Right atrium auricular region (tissue), 2 donors: Measurements from ENCODE around the gene SLC24A4. TPM values are rescaled to one million over a fixed set of nuclear protein-coding genes. Genes with fewer than 3 reads are reported as not detected.

Experiments
- DNase-seq: peaks from one replicate; pipeline ENCODE4 v3.0.0-alpha.2; 2019; ENCODE audit warnings: low spot score
- H3K27ac ChIP-seq, 2 donors: fragments of 200-600 bp; sonication (generic); 1 replicate in 1 of 2; 2 replicates in 1 of 2; pipeline ENCODE4 v1.5.1; 2016 to 2019
- H3K27me3 ChIP-seq, 2 donors: fragments of 200-600 bp; sonication (generic); one replicate each; pipeline versions ENCODE4 v1.5.1 to v1.6.0; 2017 to 2019
- H3K36me3 ChIP-seq: fragments of 200-600 bp; sonication (generic); one replicate; pipeline ENCODE4 v1.5.1; 2016
- H3K4me1 ChIP-seq, 2 donors: fragments of 200-600 bp; sonication (generic); one replicate each; pipeline versions ENCODE4 v1.5.1 to v1.6.0; 2017 to 2019
- H3K4me3 ChIP-seq, 2 donors: fragments of 200-600 bp; sonication (generic); 1 replicate in 1 of 2; 2 replicates in 1 of 2; pipeline ENCODE4 v1.5.1; 2017 to 2019; ENCODE audit warnings: mild to moderate bottlenecking in 1 of 2, moderate library complexity in 1 of 2
- H3K9me3 ChIP-seq, 2 donors: fragments of 200-600 bp; sonication (generic); one replicate each; pipeline ENCODE4 v1.5.1; 2019
- CTCF ChIP-seq, 2 donors: fragments of 200-600 bp; sonication (generic); IDR thresholded peaks; one replicate each; pipeline ENCODE4 v1.5.1; 2019; ENCODE audit warnings: antibody characterized with exemption in 2 of 2
- total RNA-seq, 2 donors: library from RNA; depleted of rRNA; stranded (reverse); fragments of >200 nt; gene quantifications; one replicate each; pipeline ENCODE4 v1.1.0, GENCODE V29; 2016

The SLC24A4 gene
- total RNA-seq, 2 donors from 2014 or later, result 0.04 to 0.24 TPM

- Histone ChIP-seq H3K4me1 (no peaks in the 10 kb centered on the region), H3K27ac (no peak overlapping the region)
- no peak for DNase-seq
Measured at GRCh38 chr14:92525322-92526095, 202.5 kb downstream of the SLC24A4 start.

DNA sequence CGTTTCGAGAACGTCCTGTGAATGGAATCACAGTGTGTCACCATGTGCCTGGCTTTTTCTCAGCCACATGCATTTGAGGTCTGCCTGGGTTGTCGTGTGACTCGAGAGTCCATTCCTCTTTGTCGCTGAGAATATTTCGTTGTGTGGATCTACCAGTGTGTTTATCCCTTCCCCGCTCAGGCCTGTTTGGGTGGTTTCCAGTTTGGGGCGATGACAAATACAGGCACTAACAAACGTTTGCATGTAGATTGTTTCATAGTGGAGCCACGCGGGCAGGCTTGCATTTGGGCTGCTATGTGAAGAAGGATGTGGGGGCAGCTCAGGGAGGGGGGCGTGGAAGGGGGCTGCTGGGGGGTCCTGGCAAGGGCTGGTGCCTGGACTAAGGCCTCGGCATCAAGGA is 204.8 kb downstream of the SLC24A4 start:
- Histone ChIP-seq H3K27ac (no peak overlapping the region), H3K4me1 (peaks cover 0 to 8% of the 10 kb centered on the region in 2 donors), H3K9me3 (no peaks in the 10 kb centered on the region), H3K36me3 (no peaks in the 10 kb centered on the region), H3K4me3 (no peak overlapping the region), H3K27me3 (no peaks in the 10 kb centered on the region)
- no peak for DNase-seq
- TF ChIP-seq CTCF (IDR thresholded peaks at IDR 0.05), result no peak

More at GRCh38 chr14:92525322-92526095, 202.5 kb downstream of the SLC24A4 start:
- TF ChIP-seq CTCF (IDR thresholded peaks at IDR 0.05), result no peak
- no peaks in the 10 kb centered on the region for H3K36me3 ChIP-seq
- no peaks in the 10 kb centered on the region for H3K9me3 ChIP-seq
- no peak overlapping the region for H3K4me3 ChIP-seq
- no peaks in the 10 kb centered on the region for H3K27me3 ChIP-seq

GRCh38 chr14:92528486-92529100 is 205.6 kb downstream of the SLC24A4 start:
- Histone ChIP-seq H3K9me3 (no peaks in the 10 kb centered on the region), H3K27me3 (no peaks in the 10 kb centered on the region), H3K4me3 (no peak overlapping the region), H3K27ac (no peak overlapping the region), H3K36me3 (no peaks in the 10 kb centered on the region), H3K4me1 (peaks cover 0 to 12% of the 10 kb centered on the region in 2 donors)
- TF ChIP-seq CTCF (IDR thresholded peaks at IDR 0.05), result no peak
- no peak for DNase-seq

DNA sequence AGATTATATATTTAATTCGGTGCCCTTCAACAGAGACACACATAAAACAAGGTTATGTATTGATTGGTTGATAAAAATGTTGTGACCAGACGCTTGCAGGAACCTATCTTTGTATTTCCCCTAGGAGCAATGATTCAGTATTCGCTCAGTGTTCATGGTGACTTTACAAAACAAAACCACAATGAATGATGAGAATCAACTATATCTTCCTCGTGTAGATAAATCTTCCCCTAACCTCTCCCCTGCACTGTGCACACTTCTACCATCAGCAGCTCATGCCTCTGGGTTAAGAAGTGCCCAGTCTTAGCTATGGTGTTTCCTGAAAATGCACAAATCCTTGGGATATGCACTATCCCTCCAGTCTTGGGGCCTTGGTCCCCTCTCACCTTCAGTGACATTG is 206.9 kb downstream of the SLC24A4 start:
- Histone ChIP-seq H3K27me3 (no peaks in the 10 kb centered on the region), H3K4me3 (no peak overlapping the region), H3K9me3 (no peaks in the 10 kb centered on the region), H3K4me1 (peaks cover 0 to 12% of the 10 kb centered on the region in 2 donors), H3K27ac (no peak overlapping the region), H3K36me3 (no peaks in the 10 kb centered on the region)
- no peak for DNase-seq
- no peak for TF ChIP-seq CTCF (IDR thresholded peaks at IDR 0.05)

DNA sequence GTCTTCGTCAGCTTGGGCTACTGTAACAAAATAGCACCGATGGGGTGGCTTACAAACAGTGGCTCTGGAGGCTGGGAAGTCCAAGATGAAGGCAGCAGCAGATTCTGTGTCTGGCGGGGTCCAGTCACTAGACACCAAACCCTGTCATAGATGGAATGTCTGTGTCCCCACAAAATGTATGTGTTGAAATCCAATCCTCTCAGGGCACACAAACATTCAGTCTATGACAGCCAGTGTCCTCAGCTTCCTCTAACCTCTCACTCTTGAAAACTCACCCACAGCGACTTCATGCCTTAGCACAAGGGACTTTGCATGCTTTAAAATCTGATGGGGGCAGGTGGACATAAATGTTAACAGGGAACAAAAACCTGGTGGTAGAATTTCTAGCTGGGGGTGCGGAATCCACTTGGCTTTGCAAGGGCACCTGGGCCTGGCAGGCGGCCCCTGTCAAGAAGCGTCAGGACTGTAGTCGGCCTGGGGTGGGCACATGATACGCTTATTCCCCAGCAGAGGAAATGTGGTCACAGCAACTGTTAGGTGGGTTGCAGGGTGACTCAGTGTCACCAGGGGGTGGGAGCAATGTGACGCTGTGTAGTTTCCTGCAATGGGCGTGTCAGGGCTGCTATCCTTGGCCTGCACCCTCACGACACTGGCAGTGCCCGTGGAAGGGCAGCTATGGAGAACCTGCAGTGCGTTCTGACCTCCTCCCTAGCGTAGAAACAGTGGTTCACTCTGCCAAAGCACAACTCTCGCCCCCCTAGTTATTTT is 208.3 kb downstream of the SLC24A4 start:
- DNase-seq, result no peak
- H3K4me1 ChIP-seq, result peaks cover 0 to 19% of the 10 kb centered on the region in 2 donors
- no peaks in the 10 kb centered on the region for H3K36me3 ChIP-seq
- H3K27me3 ChIP-seq, result no peaks in the 10 kb centered on the region
- H3K27ac ChIP-seq, result no peak overlapping the region
- no peaks in the 10 kb centered on the region for H3K9me3 ChIP-seq
- no peak overlapping the region for H3K4me3 ChIP-seq
- no peak for TF ChIP-seq CTCF (IDR thresholded peaks at IDR 0.05)
